ENCODE data around the gene LPP.

DNA sequence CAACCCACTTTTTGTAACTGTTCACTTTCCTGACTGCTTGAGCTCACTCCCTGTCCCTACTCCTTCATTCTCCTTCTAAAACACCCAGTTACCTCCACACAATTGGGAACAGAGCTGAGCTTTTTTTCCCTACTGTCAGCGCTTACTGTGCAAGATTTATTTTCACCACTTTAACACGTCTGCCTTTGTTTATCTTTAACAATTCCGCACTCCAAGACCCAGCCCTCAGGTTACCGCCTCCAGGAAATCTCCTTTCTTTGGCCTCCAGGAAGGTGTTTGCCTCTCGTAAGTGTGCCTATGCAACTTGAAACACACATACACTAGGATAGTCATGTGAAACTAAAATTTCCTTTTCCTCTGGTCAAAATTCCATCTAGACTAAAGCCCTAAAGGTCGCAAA lies 745.9 kb downstream of the LPP start:
- no peak for TF ChIP-seq POLR2AphosphoS5 (IDR thresholded peaks at IDR 0.05; ENCODE audit: low read depth, low read length)
- TF ChIP-seq TAF1 (IDR thresholded peaks at IDR 0.05; ENCODE audit: borderline replicate concordance, insufficient read depth, low read length): no peak
- no peak for TF ChIP-seq SIN3A (IDR thresholded peaks at IDR 0.05; ENCODE audit: borderline replicate concordance, insufficient read depth, low read length)
- no peak for TF ChIP-seq REST (IDR thresholded peaks at IDR 0.05; ENCODE audit: insufficient read depth in 1 of 2, low read depth in 2 of 2, low read length in 2 of 2)
